ENCODE measurements around the gene EMILIN3. TPM values are rescaled to one million over a fixed set of nuclear protein-coding genes. Genes with fewer than 3 reads are reported as not detected.

The EMILIN3 gene
- total and polyA plus RNA-seq, 12 donors: 0.42 to 4.1 (median 1.7) TPM

- Histone ChIP-seq H3K9me3 (replicated peaks in 1 of 3) (no peaks in the 10 kb centered on the region), H3K27me3 (no peaks in the 10 kb centered on the region), H3K36me3 (replicated peaks in 1 of 2) (peaks cover 0 to 7% of the 10 kb centered on the region in 2 donors), H3K4me1 (replicated peaks in 1 of 2) (peaks cover 4 to 10% of the 10 kb centered on the region in 2 donors), H3K27ac (no peak overlapping the region), H3K4me3 (no peak overlapping the region)
- TF ChIP-seq CTCF (IDR thresholded peaks at IDR 0.05): no peak
- no peak for TF ChIP-seq POLR2A (IDR thresholded peaks at IDR 0.05)
- DNase-seq: no peak
- 89 to 92% (median 89%) methylated on average over 6 to 11 of the region's 11 CpGs for WGBS, 4 donors
- intact Hi-C loops (cut with DNase I): loop anchor here (5.0 to 10.0 kb wide), 3 partner anchors 67 to 380 kb away; no protein-coding TSS in a partner anchor
These were observed 21.5 kb downstream of the EMILIN3 start for GRCh38 chr20:41344938-41345728.

DNA sequence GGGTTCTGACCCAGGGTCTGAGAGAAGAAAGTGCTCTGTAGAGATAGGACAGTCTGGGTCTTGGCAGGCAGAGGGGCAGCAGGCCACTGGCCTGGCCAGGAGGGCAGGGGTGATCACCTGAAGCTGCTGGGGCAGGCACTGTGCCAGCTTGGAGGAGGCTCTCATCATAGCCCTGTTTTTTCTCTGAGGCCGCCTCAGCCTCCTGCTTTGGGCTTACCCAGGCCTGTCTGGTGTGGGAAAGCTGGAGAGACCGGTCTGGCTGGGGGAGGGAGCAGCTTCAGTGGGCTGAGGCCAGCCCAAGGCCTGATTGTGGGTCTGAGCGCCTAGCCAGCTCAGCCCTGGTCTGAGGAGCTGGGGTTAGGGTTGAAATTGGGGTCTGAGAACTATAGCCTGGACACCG is 22.1 kb downstream of the EMILIN3 start:
- intact Hi-C loops (cut with DNase I): loop anchor here (5.0 to 10.0 kb wide), 3 partner anchors 68 to 380 kb away; no protein-coding TSS in a partner anchor
- H3K4me3 ChIP-seq: no peak overlapping the region
- H3K27me3 ChIP-seq: no peaks in the 10 kb centered on the region
- no peak for DNase-seq
- peaks cover 8 to 17% of the 10 kb centered on the region in 2 donors for H3K4me1 ChIP-seq (replicated peaks in 1 of 2)
- 82 to 100% (median 97%) methylated on average over 3 to 4 of the region's 4 CpGs for WGBS, 4 donors
- H3K27ac ChIP-seq: no peak overlapping the region
- peaks cover 0 to 7% of the 10 kb centered on the region in 2 donors for H3K36me3 ChIP-seq (replicated peaks in 1 of 2)
- no peaks in the 10 kb centered on the region for H3K9me3 ChIP-seq (replicated peaks in 1 of 3)
- TF ChIP-seq CTCF (IDR thresholded peaks at IDR 0.05) (no peak), POLR2A (IDR thresholded peaks at IDR 0.05) (no peak)

DNA sequence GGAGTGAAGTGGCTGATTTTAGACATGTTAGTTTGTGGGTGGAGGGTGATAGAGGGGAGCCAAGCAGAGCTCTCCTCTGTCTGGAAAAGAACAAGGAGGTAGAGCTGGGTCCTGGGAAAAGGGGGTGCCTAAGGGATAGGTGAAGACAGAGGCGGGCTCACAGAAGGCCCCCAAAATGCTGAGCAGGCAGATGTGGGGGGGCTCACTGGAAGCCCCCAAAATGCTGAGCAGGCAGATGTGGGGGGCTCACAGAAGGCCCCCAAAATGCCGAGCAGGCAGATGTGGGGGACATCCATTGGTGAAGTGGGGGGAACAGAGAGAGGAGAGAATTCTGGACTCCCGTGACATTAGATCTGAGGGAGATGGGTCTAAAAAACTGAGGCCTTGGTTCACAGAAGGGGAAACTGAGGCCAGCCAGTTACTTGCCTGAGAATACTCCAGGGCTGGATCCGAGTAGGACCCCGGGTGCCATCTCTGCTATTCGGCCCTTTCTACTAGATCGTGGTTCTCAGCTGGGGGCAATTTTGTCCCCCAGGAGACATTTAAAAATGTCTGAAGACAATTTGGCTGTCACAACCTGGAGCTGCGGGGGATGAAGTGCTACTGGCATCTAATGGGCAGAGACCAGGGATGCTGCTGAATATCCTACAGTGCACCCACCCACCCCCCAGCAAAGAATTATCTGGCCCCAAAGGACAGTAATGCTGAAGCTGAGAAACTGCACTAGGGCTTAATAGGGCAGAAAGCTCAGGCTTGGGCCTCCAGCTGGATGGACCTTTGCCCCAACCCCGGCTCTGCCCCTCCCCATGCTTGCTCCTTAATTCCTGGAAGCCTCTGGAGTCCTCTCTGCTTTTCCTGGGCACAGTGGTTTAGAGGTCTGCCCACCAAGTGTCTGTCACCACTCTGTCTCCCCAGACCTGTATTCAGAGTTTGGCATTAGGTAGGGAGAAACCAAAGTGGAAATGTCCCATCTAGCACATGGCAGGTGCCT is 23.8 kb downstream of the EMILIN3 start:
- H3K27me3 ChIP-seq: no peaks in the 10 kb centered on the region
- intact Hi-C loops (cut with DNase I): loop anchor here (5.0 to 10.0 kb wide), 3 partner anchors 70 to 378 kb away; no protein-coding TSS in a partner anchor
- no peak overlapping the region for H3K27ac ChIP-seq
- peaks cover 8 to 18% of the 10 kb centered on the region in 2 donors for H3K4me1 ChIP-seq (replicated peaks in 1 of 2)
- no peak for DNase-seq
- no peaks in the 10 kb centered on the region for H3K36me3 ChIP-seq (replicated peaks in 1 of 2)
- no peaks in the 10 kb centered on the region for H3K9me3 ChIP-seq (replicated peaks in 1 of 3)
- 93 to 99% (median 96%) methylated on average over 8 to 9 of the region's 9 CpGs for WGBS, 4 donors
- H3K4me3 ChIP-seq: no peak overlapping the region
- TF ChIP-seq CTCF (IDR thresholded peaks at IDR 0.05): no peak
- TF ChIP-seq POLR2A (IDR thresholded peaks at IDR 0.05): no peak
